NCI-H226 (cell line): ENCODE measurements around the gene C19orf12.

Experiments
- DNase-seq: peaks from one replicate; pipeline ENCODE4 v3.0.0-alpha.2; 2015

C19orf12 gene

DNA sequence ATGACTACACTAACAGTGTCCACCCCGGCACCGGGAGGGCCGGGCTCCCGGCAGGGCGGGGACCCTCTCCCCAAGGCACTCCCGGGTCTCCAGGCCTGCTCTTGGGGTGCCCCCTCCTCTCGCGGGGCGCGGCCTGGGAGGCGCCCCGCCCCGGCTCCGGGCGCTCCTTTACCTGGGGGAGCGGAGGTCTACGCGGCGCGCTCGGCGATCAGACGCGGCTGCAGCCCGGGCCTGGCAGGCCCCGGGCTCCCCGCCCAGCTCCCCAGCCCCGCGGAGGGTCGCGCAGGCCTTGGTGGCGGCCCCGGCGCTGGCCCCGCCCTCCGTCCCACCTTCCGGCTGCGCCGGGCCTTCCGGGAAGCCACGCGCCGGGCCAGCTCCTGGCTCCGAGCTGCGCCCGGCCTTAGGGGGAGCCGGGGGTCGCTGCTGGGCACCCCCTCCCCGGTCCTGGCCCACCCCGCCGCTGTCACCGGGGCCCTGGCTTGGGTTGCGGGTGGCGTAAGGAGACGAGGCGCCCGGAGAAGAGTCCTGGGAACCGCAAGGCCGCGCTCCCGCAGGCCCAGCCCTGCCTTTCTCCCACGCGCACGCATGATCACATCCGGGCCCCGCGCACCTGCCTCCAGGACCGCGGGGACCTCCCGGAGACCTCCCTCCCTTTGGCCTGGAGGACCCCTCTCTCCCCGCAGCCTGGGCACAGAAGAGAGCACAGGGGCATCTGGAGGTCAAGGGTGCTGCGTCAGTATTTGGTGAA, at the start of gene C19orf12:
C19orf12 (minus strand) TSS at position 309 of the 748 bp plus-strand sequence. CDS start 6,848 bp downstream, outside the sequence.
- peak; percentile 43 for DNase-seq

DNA sequence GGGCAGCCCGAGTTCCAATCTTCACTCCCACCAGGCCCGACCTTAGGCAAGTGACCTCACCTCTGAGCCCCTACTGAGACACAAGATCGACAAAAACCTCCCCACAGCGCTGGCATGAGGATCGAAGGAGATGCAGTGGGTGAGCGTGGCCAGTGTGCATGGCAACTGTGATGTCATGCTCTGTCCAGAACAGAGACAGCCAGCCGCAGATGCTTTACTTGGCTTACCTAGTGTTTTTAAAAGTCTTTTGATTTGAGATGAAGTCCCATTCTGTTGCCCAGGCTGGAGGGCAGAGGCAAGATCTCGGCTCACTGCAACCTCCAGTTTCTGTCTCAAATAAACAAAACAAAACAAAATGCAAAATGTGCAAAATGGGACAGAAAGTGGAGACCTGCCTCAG, 49.3 kb upstream of the C19orf12 start:
- no peak for DNase-seq

DNA sequence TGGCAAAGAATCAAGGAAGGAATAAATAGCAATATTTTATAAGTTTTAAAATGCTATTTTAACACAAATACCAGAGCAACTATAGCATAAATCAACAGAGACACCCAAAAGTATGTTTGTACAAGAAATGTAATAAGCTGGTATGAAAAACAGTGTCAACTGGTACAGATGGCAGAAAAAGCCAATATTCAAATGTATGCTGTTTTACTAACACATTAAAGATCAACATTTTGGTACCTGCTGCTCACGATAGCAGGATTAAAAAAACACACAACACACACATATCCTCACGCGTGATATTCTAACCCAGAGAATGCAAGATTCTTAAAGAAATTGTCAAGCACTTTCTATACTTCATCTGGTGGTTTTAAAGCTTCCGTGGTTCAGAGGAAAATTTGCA, 48.1 kb upstream of the C19orf12 start:
- no peak for DNase-seq

DNA sequence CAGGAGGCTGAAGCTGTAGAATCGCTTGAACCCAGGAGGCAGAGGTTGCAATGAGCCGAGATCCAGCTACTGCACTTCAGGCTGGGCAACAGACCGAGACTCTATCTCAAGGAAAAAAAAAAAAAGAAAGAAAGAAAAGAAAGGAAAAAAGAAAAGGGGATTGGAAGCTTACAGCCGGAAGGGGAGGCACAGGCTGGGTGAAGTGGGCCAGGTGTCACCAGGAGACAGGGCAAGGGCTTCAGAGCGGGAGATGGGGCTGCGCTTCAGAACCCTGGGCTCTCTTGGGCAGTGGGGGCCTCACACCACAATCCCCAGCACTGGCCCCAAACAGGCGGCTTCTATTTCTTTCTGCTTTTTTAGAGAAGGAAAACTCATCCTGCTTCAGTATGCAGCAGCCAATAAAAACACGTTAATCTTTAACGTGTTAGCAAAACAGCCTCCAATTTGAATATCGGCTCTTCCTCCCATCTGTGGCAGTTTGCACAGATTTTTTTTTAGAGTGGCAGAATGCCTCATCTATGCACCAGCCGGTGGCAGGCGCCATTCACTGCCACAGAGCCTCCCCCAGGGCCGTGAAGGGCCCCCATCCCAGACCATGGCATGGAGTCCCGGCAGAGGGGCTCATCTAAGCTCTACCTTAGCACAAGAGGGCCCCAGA, 46.6 kb upstream of the C19orf12 start:
- no peak for DNase-seq

DNA sequence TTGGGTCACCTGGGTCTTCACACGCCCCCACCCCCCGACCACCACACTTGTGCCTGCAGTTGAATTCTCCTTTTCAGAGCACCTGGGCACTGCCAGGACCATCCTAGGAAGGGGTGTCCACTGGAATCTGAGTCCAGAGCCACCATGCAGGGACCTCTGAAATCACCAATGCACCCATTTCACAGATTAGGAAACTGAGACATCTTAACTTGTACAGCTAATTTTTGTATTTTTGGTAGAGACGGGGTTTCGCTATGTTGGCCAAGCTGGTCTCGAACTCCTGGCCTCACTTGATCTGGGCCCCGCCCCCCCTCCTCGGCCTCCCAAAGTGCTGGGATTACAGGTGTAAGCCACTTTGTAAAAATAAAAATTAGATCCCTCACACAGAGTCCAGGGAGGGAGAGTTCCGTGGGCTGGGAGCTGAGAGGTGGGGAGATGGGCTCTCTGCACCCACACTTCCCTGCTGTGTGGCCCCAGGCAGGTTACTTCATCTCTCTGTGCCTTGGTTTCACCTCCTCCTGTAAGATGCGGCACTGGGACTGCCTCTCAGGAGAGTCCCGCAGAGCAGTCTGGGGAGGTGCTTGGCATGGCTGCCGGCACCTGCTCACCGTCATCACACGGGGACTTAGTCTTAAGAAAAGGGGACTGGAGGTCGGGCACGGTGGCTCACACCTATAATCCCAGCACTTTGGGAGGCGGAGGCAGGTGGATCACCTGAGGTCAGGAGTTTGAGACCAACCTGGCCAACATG, 45.9 kb upstream of the C19orf12 start:
- DNase-seq = no peak

DNA sequence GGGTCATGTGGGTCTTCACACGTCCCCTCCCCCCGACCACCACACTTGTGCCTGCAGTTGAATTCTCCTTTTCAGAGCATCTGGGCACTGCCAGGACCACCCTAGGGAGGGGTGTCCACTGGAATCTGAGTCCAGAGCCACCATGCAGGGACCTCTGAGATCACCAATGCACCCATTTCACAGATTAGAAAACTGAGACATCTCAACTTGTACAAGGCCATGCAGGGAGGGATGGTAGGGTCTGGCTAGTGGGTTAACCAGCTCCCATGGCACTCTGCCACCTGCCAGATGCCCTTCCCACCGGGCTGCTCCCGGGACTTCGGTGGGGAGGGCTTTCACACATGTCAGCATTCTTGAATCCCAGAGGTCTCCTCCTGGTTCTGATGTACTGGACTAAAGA, 44.3 kb upstream of the C19orf12 start:
- DNase-seq = no peak

DNA sequence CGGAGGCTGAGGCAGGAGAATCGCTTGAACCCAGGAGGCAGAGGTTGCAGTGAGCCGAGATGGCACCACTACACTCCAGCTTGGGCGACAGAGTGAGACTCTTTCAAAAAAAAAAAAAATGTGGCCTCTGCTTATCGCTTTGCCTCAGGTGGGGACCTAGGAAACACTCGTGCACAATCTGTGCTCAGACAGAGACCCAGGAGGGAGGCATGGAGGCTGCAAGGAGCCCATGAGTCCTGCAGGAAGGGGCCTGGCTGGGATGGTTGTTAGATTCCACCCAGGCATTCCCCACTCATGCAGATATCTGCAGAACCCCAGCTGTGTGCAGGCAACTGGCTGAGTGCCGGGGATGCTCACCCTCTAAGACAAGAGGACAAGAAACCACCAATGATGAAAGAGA, 43.8 kb upstream of the C19orf12 start:
- DNase-seq = no peak

DNA sequence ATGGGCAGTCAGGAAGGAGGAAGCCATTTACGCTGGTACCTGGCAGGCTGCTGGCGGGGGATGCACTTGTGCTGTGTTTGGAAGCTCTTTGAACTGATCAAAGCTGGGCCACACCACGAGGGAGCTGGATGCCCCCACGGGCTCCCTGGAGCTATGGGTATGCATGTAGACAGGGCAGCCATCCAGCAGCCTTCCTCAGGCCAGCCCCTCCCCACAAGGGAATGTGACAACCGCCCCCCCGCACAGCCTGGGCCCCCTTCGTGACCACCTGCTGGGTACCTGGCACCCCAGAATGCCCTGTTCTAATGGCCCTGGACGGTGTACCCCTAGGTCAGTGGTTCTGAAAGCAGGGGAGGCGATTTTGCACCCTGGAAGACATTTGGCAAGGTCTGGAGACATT, 42.5 kb upstream of the C19orf12 start:
- no peak for DNase-seq

DNA sequence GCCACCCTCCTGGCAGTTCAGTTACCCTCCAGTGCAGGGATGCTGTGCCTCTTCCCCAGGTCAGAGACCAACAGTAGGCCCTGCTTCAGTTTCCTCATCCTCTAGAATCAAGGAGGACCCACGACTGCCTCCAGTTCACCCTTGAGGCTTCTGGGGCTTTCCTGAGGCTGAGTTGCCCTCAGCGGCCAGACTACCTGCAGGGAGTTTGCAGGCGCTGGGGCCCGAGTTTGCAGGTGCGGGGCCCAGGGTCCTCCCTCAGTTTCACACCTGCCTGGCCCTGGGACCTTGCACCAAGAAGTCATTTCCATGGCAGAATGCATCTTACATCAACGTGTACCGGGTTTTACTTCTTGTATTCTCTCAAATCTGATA, 38.9 kb upstream of the C19orf12 start:
- DNase-seq = no peak

DNA sequence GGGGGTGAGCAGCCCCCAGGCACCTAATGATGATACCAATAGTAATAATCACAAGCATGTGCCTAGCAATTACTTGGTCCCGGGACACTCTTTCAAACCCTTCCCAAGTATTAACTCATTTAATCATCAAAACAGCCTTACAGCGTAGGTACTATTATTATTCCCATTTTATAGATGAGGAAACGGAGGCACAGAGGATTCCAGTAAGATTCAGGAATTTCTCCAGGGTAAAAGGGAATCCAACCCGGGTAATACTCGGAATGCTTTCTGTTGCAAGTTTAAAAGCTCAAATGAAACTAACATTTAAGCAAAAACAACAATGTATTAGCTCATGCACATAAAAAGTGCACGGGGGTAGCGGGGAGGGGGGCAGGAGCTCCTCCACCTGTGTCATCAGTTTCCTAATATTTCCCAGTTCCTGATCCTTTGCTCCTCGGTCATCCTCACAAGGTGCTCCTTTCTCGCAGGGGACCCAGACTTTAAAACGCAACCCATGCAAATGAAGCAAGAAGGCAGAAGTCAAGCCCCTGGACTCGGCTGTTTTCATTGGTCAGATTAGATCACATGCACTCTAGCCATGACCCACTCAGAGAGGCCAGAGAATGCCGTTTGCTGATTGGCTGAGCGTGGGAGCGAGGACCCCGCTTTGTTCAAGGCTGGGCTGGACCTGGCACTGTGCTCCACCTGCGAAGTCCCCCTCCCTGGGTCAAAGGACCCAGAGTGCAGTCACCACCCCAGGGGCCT, 38.3 kb upstream of the C19orf12 start:
- no peak for DNase-seq

DNA sequence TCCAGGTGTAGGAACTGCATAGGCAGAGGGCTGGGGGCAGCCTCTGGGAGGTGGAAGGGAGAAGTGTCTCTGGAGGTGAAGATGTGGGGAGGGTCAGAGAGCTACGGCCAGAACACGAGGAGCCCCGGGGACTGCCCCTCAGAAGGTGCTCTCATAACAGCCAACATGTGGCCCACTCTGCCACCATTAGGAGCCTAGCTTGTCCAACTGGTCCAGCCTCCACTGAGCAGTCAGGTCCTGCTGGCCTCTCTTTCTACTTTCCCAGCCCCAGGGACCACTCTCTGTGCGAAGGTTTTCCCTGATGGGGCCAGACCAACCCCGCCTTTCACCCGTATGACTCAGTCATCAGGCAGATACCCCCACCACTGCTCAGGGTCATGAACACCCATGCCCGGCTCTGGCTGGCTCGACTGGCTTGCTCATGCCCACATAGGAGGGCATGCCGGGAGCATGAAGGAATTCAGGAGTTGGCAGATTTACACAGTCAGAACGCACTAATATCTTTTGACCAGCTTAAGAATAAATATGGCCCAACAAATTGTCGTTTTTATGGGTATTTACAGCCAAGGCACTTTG, 37.5 kb upstream of the C19orf12 start:
- DNase-seq = no peak

DNA sequence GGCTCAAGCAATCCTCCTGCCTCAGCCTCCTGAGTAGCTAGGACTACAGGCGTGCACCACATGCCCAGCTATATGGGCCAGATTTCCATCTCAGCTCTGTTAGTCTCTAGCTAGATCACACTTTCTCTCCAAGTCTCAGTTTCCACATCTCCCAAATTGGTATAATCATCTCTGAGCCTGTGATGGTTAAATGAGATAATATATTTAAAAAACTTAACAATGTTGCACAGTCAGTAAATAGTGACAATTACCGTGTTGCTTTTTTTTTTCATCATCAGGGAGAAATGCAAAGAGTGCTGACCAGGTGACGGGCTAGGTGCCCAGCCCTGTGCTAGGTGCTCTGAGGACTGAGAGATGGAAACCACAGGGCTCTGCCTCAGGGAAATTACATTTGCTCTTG, 36.9 kb upstream of the C19orf12 start:
- DNase-seq = no peak

DNA sequence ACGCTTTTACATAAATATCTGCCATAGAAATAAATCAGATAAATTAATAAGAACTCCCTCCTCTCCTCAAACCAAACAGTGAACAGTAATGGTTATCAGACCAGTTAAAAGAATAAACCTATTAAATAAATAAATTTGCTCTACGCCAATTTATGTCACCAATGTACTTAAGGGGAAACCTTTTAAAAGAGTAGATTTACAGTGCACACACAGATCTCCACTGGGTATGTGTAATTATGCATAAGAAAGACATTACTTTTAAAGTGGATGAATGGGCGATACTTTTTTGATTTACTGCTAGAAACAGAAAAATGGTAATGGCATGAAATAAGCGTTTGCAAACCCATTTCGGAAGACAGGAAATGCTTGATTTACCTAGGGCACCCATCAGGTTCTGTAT, 34.9 kb upstream of the C19orf12 start:
- DNase-seq = no peak

DNA sequence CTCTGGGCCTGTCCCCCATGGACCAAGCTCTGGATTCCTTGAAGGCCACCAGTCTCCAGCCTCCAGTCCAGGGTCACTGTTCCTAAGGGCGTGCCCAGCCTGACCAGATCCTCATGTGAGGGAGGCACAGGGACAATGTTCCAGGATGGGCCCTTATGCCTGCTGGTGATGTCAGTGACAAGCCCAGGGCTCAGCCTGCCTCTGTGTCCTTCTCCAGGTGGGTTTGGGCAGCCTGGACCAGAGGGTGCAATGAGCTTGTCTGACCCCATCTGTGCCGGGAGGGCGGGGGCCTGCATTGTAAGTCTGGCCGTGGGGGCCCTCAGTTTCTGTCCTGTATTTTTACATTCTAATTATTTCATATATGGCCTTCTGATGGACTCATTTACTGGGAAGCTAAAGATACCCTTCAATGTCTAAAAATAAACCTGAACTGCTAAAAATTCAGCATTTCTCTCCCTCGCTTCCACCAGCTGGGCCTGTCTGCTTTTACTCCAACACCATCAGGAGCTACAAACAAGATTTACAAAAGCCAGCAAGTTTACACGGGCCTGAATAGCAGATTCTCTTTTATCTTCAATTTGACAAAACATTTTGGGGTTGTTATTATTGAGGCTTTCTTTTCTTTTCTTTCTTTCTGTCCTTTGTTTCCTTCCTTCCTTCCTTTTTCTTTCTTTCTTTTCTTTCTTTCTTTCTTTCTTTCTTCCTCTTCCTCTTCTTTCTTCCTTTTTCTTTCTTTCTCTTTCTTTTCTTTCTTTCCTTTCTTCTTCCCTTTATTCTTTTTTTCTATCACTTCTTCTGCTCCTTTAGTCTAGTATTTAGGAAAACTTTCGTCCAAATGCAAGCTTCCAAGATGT, 34.2 kb upstream of the C19orf12 start:
- no peak for DNase-seq

DNA sequence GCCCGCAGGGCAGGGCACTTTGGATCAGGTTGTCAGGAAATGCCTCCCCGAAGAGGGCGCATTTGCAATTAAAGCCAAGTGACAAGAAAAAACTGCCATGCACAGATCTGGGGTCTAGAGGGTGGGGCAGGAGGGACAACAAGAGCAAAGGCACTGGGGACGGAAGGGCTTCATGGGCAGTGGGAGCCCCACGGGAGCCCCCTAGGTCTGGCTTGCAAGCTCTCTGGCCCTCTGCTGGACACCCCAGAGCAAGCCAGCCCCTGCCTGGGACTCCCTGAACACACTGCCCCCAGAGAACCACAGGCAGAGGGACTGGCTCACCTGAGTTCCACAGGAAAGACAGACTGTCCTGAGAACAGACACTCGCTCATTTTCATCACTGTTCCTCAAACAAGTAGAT, 30.2 kb upstream of the C19orf12 start:
- DNase-seq = no peak

DNA sequence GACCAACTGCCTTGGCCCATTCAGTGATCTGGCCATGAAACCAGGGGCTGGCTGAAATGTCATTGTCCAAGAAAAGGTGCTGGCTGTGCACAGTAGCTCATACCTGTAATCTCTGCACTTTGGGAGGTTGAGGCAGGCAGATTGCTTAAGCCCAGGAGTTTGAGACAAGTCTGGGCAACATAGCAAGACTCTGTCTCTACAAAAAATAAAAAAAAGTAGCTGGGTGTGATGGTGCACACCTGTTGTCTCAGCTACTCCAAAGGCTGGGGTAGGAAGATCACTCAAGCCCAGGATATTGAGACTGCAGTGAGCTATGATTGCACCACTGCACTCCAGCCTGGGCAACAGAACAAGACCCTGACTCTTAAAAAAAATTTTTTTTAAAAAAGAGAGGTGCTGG, 28.6 kb upstream of the C19orf12 start:
- no peak for DNase-seq

DNA sequence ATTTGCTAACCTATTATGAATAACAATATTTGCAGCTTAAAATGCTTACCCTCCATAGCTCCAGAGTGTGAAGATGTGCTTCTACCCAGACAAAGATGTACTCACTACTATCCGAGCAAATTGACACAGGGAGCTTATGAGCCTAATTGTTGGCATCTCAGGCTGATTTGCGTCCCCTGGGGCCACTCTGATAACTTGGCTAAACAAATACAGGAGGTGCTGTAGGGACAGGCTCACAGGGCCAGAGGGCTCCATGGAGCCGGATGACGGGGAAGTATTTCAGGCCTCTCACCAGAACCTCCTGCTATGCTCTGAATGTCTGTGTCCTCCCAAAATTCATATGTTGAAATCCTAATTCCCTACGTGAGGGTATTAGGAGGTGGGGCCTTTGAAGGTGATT, 26.7 kb upstream of the C19orf12 start:
- DNase-seq = no peak

DNA sequence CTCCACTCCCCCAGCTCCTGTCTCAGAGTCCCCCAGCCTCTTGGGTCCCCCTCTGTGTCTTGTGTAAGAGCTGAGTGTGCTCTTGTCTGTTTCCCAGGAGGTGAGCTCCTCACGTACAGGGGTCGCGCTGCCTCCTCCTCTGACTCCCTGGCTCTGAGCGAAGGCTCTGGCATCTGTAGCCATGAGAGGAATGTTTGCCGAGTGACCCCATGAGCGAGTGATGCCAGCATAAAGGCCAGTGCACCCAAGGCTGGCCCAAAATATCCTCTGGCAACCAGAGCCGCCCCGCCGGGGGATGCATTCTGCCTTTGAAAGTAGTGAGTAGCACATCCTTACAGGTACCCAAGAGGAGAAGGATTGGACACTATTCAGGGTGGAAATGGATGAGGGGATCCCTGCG, 26.2 kb upstream of the C19orf12 start:
- DNase-seq = no peak

DNA sequence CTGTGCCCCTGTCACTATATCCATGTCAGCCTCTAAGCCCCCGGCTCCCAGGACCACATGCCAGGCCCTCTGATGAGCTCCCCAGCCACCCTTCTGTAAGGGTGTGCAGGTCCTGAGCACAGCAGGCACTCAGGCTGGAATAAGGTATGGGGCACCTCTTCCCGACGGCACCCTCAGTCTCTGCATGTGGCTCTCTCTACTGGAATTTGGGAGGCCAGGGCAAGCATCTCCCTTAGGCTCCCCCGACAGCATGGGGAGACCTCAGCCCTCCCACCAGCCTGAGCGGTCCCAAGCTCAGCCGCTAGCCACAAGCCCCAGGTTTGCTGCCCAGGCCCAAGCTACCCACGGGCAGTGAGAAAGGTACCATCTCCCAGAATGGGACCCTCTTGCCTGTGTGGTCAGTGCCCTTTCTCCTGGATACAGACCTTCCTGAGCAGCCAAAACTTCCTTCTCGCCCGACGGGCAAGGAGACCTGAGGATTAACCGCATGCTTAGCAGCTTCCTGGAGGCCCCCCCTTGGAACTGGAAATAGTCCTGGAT, 22.5 kb upstream of the C19orf12 start:
- no peak for DNase-seq

DNA sequence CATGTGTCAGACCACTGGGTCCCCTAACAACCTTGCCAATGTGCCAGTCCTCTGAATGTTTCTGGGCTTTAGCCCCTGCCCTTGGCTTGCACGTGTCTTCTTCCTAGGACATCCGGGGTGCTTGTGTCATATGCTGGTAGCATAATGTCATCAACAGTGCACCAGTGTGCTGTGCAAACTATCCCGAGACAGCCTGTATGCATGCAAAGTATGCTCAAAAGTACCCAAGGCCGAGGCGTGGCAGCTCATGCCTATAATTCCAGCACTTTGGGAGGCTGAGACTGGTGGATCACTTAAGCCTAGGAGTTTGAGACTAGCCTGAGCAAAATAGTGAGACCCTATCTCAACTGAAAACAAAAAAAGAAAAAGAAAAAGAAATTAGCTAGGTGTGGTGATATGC, 20.8 kb upstream of the C19orf12 start:
- DNase-seq = no peak

DNA sequence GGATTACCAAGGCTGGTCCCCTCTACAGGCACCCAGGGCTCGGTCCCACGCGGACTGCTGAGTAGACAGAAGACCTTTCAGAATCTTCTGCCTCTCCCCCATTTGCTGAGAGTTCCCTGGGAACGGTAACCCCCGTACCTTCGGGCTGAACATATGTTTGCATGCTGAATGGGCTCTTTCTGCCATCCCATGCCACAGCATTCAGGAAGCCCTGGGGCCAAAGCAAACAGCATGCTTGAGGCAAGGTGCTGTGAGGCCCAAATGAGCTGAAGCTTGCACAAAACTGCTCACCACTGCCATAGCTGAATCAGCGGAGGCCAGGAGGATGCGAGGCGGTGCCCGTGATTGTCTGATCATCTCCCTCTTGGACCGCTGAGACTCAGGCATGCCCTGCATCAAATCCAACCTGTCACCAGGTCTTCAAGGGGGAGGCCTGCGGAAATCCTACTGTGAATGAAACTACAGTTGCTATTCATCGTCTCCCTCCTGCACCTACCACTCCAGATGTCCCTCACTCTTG, 16.3 kb upstream of the C19orf12 start:
- DNase-seq = no peak

DNA sequence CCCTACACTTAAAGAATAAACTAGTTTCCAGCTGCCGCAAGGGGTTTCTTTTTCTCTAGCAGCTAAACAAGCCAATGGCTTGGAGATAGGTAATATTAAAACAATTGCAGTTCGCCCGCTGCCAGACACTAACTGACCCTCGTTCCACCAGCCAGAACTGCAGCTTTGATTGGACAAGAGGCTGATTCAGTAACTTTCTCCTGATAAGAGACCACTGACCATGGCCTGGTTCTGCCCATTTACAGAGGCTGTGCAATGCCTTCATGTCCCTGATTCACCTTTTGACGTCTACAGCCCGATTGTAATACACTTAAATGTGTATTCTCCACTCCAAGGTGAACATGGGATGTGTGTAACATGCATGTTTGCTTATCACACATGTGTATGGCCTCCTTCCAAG, 12.8 kb upstream of the C19orf12 start:
- no peak for DNase-seq
